ENCODE data around the gene RGS19.

RGS19 gene

GRCh38 chr20:64109831-64110391, 30.6 kb upstream of the RGS19 start:
- no peak for DNase-seq (ENCODE audit: low read depth)
- no peak overlapping the region for H3K4me3 ChIP-seq (ENCODE audit: low read depth, low read length)

GRCh38 chr20:64108731-64109681, 29.7 kb upstream of the RGS19 start:
- H3K4me3 ChIP-seq (ENCODE audit: low read depth, low read length): no peak overlapping the region
- no peak for DNase-seq (ENCODE audit: low read depth)

- H3K4me3 ChIP-seq (ENCODE audit: low read depth, low read length): no peak overlapping the region
- DNase-seq (ENCODE audit: low read depth): no peak
Measured at GRCh38 chr20:64107736-64108457, 28.6 kb upstream of the RGS19 start.

GRCh38 chr20:64106981-64107735, 27.8 kb upstream of the RGS19 start, which contains the start of gene NPBWR2:
TSS of gene NPBWR2 (minus strand) at chr20:64107565. CDS start at chr20:64106831, 734 bp downstream.
- H3K4me3 ChIP-seq (ENCODE audit: low read depth, low read length): no peak within 1 kb of the TSS
- DNase-seq (ENCODE audit: low read depth): no peak

GRCh38 chr20:64106435-64106961, 27.2 kb upstream of the RGS19 start:
- H3K4me3 ChIP-seq (ENCODE audit: low read depth, low read length): no peak overlapping the region
- DNase-seq (ENCODE audit: low read depth): no peak

- DNase-seq (ENCODE audit: low read depth): no peak
- H3K4me3 ChIP-seq (ENCODE audit: low read depth, low read length): no peak overlapping the region
Measured at GRCh38 chr20:64105846-64106434, 26.6 kb upstream of the RGS19 start.

GRCh38 chr20:64104667-64105451, 25.5 kb upstream of the RGS19 start:
- H3K4me3 ChIP-seq (ENCODE audit: low read depth, low read length): no peak overlapping the region
- no peak for DNase-seq (ENCODE audit: low read depth)

- DNase-seq (ENCODE audit: low read depth): no peak
- H3K4me3 ChIP-seq (ENCODE audit: low read depth, low read length): no peak overlapping the region
Measured at GRCh38 chr20:64103871-64104666, 24.8 kb upstream of the RGS19 start.

- H3K4me3 ChIP-seq (ENCODE audit: low read depth, low read length): no peak overlapping the region
- no peak for DNase-seq (ENCODE audit: low read depth)
Measured at GRCh38 chr20:64102647-64103354, 23.5 kb upstream of the RGS19 start.

GRCh38 chr20:64101731-64102621, 22.7 kb upstream of the RGS19 start:
- H3K4me3 ChIP-seq (ENCODE audit: low read depth, low read length): peak overlapping the region; percentile 5
- DNase-seq (ENCODE audit: low read depth): no peak

- no peak overlapping the region for H3K4me3 ChIP-seq (ENCODE audit: low read depth, low read length)
- no peak for DNase-seq (ENCODE audit: low read depth)
Measured at GRCh38 chr20:64100946-64101688, 21.8 kb upstream of the RGS19 start.

GRCh38 chr20:64100566-64100888, 21.2 kb upstream of the RGS19 start:
- no peak overlapping the region for H3K4me3 ChIP-seq (ENCODE audit: low read depth, low read length)
- DNase-seq (ENCODE audit: low read depth): no peak

- no peak for DNase-seq (ENCODE audit: low read depth)
- no peak overlapping the region for H3K4me3 ChIP-seq (ENCODE audit: low read depth, low read length)
Measured at GRCh38 chr20:64099880-64100565, 20.7 kb upstream of the RGS19 start.

- DNase-seq (ENCODE audit: low read depth): no peak
- no peak overlapping the region for H3K4me3 ChIP-seq (ENCODE audit: low read depth, low read length)
Measured at GRCh38 chr20:64099086-64099786, 19.9 kb upstream of the RGS19 start.

All from skeletal muscle cell (primary cell).